ENCODE results near the gene MOXD1.
A peak's percentile ranks its signal among the peaks of the same experiment; 100 is the strongest.
"Not testable (repeated sequence)": the region's sequence is repeated elsewhere in the genome, so short reads cannot be mapped to it uniquely, and the experiment has no call there.

The MOXD1 gene

GRCh38 chr6:132351986-132352385 lies 49.3 kb downstream of the MOXD1 start:
- not testable (repeated sequence) for DNase-seq

GRCh38 chr6:132348231-132348630 lies 53.0 kb downstream of the MOXD1 start:
- no peak for DNase-seq

- no peak for DNase-seq
Observed at GRCh38 chr6:132344811-132345210, 56.5 kb downstream of the MOXD1 start.

DNA sequence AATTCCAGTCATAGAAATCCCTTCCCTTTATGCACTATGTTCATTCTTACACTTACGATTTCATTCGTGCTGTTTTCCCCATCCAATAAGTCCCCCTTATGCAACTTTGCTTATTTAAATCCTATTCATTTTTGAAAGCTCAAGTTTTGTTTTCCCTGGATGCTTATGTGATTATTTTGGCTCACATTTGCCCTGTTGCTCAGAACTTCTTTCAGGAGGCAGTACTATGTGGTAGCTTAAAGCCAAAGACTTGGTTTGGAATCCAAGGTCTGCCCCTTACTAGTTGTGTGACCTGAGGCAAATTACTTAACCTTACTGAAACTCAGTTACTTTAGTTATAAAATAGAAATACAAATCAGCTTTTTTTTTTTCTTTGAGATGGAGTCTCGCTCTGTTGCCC lies 59.6 kb downstream of the MOXD1 start:
- DNase-seq = no peak

- no peak for DNase-seq
Observed at GRCh38 chr6:132334521-132334885, 66.8 kb downstream of the MOXD1 start.

DNA sequence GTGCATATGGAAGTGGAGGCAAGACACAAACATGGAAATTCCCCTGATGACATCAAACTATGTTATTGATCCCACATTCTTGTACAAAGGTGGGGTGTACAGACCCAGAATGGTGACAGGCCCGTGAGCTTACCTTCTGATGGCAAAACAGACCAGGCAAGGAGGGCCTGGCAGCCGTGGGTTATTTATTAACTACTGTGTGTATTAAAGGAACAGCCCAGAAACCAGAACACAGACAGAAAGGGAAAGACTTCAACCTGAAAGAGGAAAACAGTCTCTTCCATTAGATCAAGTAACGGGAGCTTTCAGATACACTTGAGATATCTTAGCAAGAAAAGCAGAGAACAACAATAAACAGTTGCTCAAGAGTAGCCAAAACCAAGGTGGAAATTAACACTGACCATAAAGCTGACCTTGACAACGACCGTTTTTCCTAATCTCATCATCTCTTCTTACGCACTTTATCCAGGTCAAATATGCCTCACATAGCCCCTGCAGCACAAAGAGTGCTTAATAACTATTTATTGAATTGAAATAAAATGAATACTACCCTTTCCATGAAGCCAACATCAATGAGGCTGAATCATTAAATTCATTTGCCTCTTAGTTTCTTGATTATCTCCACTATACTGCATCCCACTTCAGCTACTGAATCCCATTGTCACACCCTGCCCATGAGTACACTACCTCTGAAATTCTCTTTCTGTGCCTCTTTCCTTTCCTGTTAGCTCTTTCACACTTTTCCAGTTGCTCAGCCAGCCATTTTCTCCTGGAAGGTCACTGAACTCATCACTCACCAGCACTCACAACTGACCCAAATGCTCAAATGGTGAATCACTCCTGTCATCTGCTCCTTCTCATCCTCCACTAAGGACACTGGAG lies 67.4 kb downstream of the MOXD1 start:
- no peak for DNase-seq

- DNase-seq = no peak
Observed at GRCh38 chr6:132330759-132331158, 70.5 kb downstream of the MOXD1 start.

GRCh38 chr6:132322398-132322797 lies 78.9 kb downstream of the MOXD1 start:
- DNase-seq = no peak

GRCh38 chr6:132320007-132320406 lies 81.3 kb downstream of the MOXD1 start:
- no peak for DNase-seq

- DNase-seq = no peak
Observed at GRCh38 chr6:132316970-132317369, 84.3 kb downstream of the MOXD1 start.

GRCh38 chr6:132314432-132314831 lies 86.8 kb downstream of the MOXD1 start:
- no peak for DNase-seq

GRCh38 chr6:132310921-132311320 lies 90.4 kb downstream of the MOXD1 start:
- DNase-seq = no peak

DNA sequence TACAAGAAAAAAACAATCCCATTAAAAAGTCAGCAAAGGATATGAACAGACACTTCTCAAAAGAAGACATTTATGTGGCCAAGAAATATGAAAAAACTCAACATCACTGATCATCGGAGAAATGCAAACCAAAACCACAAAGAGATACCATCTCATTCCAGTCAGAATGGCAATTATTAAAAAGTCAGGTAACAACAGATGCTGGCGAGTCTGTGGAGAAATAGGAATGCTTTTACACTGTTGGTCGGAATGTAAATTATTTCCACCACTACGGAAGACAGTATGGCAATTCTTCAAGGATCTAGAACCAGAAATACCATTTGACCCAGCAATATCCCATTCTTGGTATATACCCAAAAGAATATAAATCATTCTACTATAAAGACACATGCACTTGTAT lies 91.1 kb downstream of the MOXD1 start:
- DNase-seq = not testable (repeated sequence)

DNA sequence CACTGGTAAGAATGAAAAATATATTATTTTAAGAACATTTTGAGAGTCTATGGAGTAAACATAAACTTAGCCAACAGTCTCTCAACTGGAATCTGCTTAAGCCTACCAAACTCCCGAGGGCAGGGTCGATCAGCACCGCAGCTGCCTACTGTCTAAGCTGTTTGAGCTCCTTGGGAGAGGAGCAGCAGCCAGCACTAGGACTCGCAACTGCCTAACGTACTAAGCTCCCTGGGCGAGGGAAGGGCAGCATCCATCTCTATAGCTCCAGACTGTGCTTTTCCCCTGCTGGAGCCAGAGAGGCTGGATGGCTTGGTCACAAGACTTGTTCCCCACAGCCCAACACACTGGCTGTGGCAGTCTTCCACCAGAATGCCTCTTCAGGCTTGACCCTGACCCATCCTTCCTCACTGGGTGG lies 96.4 kb downstream of the MOXD1 start:
- no peak for DNase-seq

GRCh38 chr6:132300323-132300949 lies 100.8 kb downstream of the MOXD1 start:
- DNase-seq = peak; percentile 29 to 59 (median 42)

DNA sequence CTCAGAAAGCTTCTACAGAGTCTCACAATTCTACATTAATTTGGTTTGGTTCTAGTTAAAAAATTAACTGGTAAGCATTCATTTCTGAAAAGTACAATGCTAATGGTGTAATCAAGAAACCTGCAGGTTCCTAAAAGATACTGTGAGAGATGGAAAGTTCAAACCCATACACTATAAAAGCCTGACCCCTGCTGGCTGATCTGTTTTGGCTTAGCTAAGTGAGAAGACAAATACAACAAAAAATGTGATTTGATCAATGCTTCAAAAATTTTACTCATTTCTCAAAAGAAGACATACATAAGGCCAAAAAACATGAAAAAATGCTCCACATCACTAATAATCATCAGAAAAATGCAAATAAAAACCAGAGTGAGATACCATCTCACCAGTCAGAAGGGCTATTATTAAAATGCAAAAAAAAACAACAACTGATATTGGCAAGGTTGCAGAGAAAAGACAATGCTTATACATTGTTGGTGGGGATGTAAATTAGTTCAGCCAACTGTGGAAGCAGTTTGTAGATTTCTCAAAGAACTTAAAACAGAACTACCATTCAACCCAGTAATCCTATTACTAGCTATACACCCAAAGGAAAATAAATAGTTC lies 102.8 kb downstream of the MOXD1 start:
- DNase-seq = peak; percentile 43 to 70 (median 56)

DNA sequence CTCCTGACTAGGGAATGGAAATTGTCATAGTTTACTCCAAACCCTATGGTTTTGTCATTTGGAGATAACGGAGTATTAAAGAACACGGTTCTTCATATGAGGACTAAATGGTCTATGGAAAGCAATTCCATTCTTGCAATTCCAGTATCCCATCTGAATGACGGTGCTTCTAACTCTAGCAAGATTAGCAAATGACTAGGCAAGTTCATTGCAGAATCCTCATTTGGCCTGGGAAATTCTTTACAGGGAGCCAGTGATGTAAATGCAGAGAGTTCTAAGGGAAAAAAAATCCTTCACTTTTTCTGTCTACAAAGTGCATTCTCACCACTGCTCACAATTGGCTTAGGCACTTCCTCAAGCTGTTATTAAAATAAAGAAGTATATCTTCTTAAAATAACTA lies 111.5 kb downstream of the MOXD1 start:
- peak in 1 of 4 experiments; percentile 5 for DNase-seq

DNA sequence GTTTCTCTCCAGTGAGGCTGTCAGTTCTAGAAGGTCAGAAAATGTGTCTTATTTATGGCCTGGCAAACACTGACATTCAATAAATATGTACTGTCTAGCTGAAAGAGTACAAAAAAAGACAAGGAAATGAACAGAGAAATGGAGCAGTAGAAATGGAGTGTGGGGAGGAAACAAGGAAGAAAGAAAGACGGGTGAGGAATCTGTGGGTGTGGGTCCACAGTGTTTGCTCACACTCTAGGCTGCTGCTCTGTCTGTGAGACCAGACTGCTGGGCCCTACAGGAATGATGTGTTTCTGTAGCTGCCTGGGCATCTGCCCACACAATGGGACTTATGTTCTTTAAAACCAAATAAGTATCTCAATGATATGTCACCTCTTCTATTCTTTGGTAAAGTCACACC lies 114.2 kb downstream of the MOXD1 start:
- no peak for DNase-seq

- DNase-seq = no peak
Observed at GRCh38 chr6:132286298-132287019, 114.8 kb downstream of the MOXD1 start.

- no peak for DNase-seq
Observed at GRCh38 chr6:132285004-132285780, 116.1 kb downstream of the MOXD1 start.

GRCh38 chr6:132282696-132283095 lies 118.6 kb downstream of the MOXD1 start:
- no peak for DNase-seq

DNA sequence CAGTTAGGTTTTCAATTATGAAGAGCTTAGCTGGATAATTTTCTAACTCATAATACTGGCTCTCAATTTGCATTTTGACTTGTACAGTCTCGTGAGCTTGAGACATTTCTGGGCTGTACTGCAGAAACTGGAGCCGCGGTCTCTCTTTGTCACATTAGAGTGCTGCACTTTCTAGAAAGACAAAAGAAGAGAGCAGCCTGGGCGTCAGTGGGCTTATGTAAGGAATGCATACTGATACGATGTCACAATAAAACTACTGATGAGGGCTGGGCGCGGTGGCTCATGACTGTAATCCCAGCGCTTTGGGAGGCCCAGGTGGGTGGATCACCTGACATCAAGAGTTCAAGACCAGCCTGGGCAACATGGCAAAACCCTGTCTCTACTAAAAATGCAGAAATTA lies 120.8 kb downstream of the MOXD1 start:
- DNase-seq = no peak
